CD4-positive, alpha-beta T cell treated with Interleukin-15 for 1 hour (primary cell): ENCODE measurements around the gene LPA.

ENCODE experiments used
- DNase-seq: peaks from one replicate; pipeline ENCODE4 v3.0.0-alpha.2; 2020

LPA gene

DNA sequence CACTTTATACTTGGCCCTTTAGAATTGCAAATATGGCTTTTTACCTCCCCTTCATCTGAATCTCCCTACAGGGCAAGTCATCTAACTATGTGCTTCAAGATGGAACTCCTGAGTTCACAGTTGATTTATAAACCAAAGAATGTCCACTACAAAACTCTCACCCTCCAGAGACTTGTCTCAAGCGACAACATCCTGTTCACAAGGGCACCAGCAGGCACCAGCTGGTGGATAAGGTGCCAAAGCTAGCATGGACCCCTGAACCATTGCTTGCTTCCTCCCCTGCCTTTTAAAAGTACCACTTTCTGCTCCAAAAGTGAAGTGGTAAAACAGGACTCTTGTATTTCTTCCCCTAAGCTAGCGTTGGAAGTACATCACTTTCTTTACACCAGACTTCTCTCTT lies 154.5 kb downstream of the LPA start:
- no peak for DNase-seq

DNA sequence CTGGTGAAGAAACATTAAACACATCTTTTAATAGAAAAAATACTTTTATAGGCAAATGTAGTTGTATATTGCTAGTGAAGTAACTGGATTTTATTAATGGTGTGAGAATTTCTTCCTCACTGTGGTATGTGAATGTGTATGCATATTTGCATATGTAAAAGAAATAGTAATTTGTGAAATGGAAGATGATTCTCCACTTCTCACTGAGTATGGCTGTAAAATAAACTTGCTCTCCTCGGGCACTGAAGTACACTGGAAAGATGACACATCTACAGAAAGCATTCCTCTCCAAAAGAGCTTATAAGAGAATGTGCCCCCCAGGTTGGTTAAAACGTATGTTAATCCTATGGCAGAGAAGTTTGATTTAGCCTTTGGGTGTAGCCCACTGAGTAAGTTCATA lies 155.5 kb downstream of the LPA start:
- DNase-seq = no peak

DNA sequence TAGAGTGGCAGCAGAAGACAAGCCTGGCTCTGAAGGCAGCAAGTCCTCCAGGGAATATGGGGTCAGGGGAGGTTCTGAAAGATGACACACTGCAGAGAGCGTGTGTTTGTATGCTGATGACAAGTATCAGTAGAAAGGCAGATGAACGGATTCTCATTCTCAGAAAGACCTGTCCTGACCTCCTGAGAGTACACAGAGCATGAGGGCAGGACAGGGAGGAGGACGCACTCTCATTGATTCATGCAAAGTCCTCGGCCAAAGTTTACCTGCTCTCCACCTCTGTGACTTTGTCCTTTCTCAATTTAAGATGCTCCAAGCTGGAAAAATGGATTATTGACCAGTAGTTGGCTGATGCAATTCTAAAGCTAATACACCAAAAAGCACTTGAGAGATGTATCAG lies 156.7 kb downstream of the LPA start:
- DNase-seq = no peak

DNA sequence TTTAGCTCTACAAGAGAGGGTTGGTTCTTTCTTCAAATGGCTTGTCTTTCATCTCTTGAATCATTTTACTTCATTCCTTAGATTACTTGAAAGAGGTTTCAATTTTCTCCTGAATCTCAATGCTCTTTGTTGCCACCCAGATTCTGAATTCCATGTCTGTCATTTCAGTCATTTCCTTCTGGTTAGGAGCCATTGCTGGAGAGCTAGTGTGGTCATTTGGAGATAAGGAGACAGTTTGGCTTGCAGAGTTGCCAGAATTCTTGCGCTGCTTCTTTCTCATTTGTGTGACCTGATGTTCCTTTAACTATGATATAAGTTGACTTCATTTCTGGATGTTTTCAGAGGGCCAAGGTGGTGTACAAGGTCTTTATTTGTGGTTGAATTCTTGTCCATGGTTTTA lies 158.1 kb downstream of the LPA start:
- DNase-seq = no peak

DNA sequence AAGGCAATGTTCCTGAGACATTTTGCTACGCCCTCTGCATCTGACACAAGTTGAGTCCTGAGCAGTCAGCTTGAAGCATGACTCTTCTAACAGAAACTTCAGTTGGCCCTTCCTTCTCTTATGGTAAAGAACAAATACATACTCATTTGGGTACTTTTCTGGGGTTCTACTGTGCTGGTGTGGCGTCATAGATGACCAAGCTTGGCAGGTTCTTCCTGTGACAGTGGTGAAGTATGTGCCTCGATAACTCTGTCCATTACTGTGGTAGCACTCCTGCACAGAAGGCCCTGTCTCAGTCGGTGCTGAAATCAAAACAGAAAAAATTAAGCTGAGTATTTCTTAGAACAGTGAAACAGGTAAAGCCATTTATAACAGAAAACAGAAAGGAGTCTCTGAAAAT lies 163.4 kb downstream of the LPA start:
- no peak for DNase-seq

DNA sequence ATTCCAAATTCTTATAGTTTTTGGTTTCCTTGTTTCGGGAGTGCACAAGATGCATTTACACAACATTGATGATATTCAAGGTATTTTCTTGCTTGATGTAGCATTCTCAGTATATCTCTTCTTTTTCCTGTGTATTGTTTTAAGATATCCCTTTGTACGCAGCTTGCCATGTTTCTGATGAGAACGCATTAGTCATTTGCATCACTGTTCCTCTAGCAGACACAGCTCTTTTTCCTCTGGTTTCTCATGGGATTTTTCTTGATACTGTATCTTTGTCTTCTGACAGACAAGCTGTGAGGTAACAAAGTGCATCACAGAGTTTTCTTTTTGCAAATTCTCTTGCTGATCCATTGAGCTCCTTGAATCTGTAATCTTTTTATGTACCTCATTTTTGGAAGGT lies 169.5 kb downstream of the LPA start:
- DNase-seq = no peak

DNA sequence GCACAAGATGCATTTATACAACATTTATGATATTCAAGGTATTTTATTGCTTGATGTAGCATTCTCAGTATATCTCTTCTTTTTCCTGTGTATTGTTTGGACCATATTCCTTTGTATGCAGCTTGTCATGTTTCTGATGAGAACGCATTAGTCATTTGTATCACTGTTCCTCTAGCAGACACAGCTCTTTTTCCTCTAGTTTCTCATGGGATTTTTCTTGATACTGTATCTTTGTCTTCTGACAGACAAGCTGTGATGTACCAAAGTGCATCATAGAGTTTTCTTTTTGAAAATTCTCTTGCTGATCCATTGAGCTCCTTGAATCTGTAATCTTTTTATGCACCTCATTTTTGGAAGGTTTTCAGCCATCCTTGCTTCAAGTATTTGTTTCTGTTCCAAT lies 175.0 kb downstream of the LPA start:
- DNase-seq = no peak

DNA sequence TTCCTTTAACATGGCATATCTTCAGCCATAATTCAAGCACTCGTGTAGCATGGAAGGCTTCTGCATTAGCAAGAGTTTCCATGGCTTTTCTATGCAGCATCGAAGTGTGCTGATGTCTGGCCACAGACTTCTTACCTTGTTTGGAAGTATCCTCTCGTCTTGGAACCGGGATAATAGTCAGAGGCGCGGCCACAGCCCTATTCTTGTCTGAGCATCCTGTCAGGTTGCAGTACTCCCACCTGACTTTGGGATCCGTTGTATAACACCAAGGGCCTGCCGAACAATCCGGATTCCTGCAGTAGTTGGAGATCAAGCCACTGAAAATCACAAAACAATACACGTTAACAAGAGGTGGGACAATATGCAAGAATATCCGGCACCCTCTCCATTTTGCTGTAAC lies 177.0 kb downstream of the LPA start:
- no peak for DNase-seq
